Fibroblast of skin of right quadriceps (primary cell): ENCODE measurements around the gene ANKAR.
"Not testable (repeated sequence)": the region's sequence is repeated elsewhere in the genome, so short reads cannot be mapped to it uniquely, and the experiment has no call there.

Experiments
- DNase-seq: peaks from one replicate; pipeline ENCODE4 v3.0.0-alpha.2; 2013

ANKAR gene

DNA sequence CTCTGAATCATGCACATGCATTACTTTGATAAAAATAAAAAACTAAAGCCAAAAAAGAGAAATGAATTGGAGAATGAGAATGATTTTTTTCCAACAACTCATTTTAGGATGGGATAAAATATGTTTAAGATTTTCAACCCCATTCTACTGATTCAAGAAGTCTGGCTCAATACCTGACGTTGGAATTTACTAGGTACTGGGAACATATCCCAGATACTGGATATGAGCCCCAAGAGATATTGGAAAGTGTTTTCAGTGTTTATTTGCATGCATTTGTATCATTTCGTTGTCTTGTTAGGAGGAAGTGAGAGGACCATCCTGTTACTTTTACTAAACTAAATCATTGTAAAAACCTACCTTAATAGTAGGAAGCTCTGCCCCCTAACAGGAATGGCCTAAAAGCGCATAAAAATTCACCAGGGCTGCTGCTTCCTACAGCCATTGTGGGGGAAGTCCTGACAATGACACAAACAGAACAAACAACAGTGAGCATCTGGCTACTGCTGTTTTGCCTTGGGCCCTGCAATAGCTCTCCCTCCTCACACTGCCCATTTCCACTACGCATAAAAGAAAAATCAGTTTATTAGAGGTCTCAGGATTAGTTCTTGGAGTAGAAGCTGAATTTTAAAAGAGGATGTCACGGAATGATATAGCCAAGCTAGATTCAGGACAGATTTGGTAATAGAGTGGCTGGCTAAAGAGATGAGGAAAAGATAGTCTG is 35.2 kb downstream of the ANKAR start:
- no peak for DNase-seq

DNA sequence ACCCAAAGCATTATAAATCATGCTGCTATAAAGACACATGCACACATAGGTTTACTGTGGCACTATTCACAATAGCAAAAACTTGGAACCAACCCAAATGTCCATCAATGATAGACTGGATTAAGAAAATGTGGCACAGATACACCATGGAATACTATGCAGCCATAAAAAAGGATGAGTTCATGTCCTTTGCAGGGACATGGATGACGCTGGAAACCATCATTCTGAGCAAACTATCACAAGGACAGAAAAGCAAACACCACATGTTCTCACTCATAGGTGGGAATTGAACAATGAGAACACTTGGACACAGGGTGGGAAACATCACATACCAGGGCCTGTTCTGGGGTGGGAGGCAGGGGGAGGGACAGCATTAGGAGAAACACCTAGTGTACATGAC is 43.1 kb downstream of the ANKAR start:
- DNase-seq: not testable (repeated sequence)

DNA sequence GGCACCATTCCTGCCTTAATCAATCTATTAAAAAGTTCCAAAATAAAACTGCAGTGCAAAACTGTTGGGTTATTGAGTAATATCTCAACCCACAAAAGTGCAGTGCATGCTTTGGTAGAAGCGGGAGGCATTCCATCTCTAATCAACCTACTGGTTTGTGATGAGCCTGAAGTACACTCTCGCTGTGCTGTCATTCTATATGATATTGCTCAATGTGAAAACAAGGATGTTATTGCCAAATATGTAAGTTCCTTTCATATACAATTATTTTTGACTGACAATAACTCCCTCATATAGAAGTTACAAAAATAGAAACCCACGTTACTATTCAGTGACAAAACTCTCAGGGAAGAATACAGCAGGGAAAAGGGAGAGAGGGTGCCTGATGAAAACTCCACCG is 45.1 kb downstream of the ANKAR start:
- no peak for DNase-seq

DNA sequence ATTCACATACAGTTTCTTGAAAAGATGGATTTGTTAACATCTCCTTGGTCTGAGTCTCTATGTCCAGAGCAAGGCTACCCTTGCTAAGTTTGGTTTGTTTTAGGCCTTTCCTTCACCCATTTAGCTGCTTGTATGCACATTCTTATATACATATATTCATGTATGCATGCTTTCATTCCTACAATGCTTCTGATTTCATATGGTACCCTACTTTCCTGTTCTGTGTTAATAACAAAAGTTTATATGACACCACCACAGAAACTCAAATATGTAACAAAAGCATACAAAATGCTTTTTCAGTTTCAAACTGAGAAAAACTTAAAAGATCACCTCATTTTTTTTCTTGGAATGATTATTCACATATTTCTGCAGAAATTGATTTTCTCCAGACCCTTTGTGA is 48.7 kb downstream of the ANKAR start:
- no peak for DNase-seq
